ENCODE data around the gene GOSR1. TPM values are rescaled to one million over a fixed set of nuclear protein-coding genes. Genes with fewer than 3 reads are reported as not detected.
"Not testable (repeated sequence)": the region's sequence is repeated elsewhere in the genome, so short reads cannot be mapped to it uniquely, and the experiment has no call there.

GOSR1 gene
- total RNA-seq, 2 donors from 2014 or later, result 50.8 to 57.3 TPM

- DNase-seq, result no peak
- Mint-ChIP-seq H3K4me1 (no peaks in the 10 kb centered on the region), H3K27me3 (ENCODE audit: insufficient read depth) (no peaks in the 10 kb centered on the region), H3K9me3 (peaks cover 25% of the 10 kb centered on the region), H3K4me3 (no peak overlapping the region), H3K36me3 (ENCODE audit: low read depth) (peaks cover 82% of the 10 kb centered on the region), H3K27ac (no peak overlapping the region)
- peaks cover 38% of the 10 kb centered on the region for H3K9me3 ChIP-seq (ENCODE audit: control insufficient read depth, low read length)
- peaks cover 86% of the 10 kb centered on the region for H3K36me3 ChIP-seq (ENCODE audit: control insufficient read depth, insufficient read depth, low read length)
- H3K4me3 ChIP-seq (ENCODE audit: low read length), result no peak overlapping the region
- H3K9ac ChIP-seq (ENCODE audit: extremely low read depth, low read length, poor library complexity, severe bottlenecking), result no peak overlapping the region
- TF ChIP-seq, protein P1, sequence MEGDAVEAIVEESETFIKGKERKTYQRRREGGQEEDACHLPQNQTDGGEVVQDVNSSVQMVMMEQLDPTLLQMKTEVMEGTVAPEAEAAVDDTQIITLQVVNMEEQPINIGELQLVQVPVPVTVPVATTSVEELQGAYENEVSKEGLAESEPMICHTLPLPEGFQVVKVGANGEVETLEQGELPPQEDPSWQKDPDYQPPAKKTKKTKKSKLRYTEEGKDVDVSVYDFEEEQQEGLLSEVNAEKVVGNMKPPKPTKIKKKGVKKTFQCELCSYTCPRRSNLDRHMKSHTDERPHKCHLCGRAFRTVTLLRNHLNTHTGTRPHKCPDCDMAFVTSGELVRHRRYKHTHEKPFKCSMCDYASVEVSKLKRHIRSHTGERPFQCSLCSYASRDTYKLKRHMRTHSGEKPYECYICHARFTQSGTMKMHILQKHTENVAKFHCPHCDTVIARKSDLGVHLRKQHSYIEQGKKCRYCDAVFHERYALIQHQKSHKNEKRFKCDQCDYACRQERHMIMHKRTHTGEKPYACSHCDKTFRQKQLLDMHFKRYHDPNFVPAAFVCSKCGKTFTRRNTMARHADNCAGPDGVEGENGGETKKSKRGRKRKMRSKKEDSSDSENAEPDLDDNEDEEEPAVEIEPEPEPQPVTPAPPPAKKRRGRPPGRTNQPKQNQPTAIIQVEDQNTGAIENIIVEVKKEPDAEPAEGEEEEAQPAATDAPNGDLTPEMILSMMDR (conservative IDR thresholded peaks at IDR 0.05), result no peak
- H3K27ac ChIP-seq (ENCODE audit: low read depth, low read length), result no peak overlapping the region
- H3K27me3 ChIP-seq (ENCODE audit: control insufficient read depth, insufficient read depth, low read length, poor library complexity, severe bottlenecking), result no peaks in the 10 kb centered on the region
- H3K4me1 ChIP-seq (ENCODE audit: control insufficient read depth, insufficient read depth, low read length), result no peaks in the 10 kb centered on the region
- WGBS, 2 experiments (ENCODE audit: insufficient coverage in 1 of 2, insufficient read length in 1 of 2), result 94 to 96% methylated on average over 3 to 5 of the region's 6 CpGs
Observed at GRCh38 chr17:30458371-30458770, 18.8 kb upstream of the GOSR1 start.

GRCh38 chr17:30458797-30459413 lies 18.3 kb upstream of the GOSR1 start:
- not testable (repeated sequence) for H3K27ac ChIP-seq (ENCODE audit: low read depth, low read length); H3K27me3 ChIP-seq (ENCODE audit: control insufficient read depth, insufficient read depth, low read length, poor library complexity, severe bottlenecking); H3K4me1 Mint-ChIP-seq; DNase-seq; H3K27ac Mint-ChIP-seq; H3K4me3 ChIP-seq (ENCODE audit: low read length); H3K4me1 ChIP-seq (ENCODE audit: control insufficient read depth, insufficient read depth, low read length); H3K9ac ChIP-seq (ENCODE audit: extremely low read depth, low read length, poor library complexity, severe bottlenecking); H3K27me3 Mint-ChIP-seq (ENCODE audit: insufficient read depth); H3K4me3 Mint-ChIP-seq
- H3K9me3 Mint-ChIP-seq, result peaks cover 21% of the 10 kb centered on the region
- Histone ChIP-seq H3K9me3 (ENCODE audit: control insufficient read depth, low read length) (peaks cover 33% of the 10 kb centered on the region), H3K36me3 (ENCODE audit: control insufficient read depth, insufficient read depth, low read length) (peaks cover 86% of the 10 kb centered on the region)
- H3K36me3 Mint-ChIP-seq (ENCODE audit: low read depth), result peaks cover 81% of the 10 kb centered on the region
- 94 to 100% methylated on average over 2 to 4 of the region's 5 CpGs for WGBS, 2 experiments (ENCODE audit: insufficient coverage in 1 of 2, insufficient read length in 1 of 2)

DNA sequence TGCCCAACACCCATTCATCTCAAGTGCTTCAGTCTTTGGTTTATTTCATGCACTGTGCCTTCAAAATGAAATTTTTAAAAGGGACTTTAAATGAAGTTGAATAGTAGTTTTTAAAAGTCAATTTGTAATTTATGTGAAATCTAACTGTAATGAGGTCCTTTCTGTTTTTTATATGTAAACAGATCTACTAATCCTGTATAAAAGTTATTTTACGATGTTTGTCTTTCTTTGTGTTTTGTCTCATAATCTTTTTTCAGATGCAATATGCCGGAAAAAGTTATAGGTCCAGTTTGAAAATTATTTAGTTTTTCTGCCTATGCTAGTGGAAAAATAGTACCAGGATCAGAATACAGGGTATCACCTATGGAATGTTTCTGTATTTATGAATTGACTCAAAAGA lies 8.7 kb upstream of the GOSR1 start:
- Histone ChIP-seq H3K27ac (ENCODE audit: low read depth, low read length) (no peak overlapping the region), H3K27me3 (ENCODE audit: control insufficient read depth, insufficient read depth, low read length, poor library complexity, severe bottlenecking) (no peaks in the 10 kb centered on the region), H3K9ac (ENCODE audit: extremely low read depth, low read length, poor library complexity, severe bottlenecking) (no peak overlapping the region), H3K4me1 (ENCODE audit: control insufficient read depth, insufficient read depth, low read length) (no peaks in the 10 kb centered on the region), H3K4me3 (ENCODE audit: low read length) (no peak overlapping the region), H3K36me3 (ENCODE audit: control insufficient read depth, insufficient read depth, low read length) (peaks cover 31% of the 10 kb centered on the region), H3K9me3 (ENCODE audit: control insufficient read depth, low read length) (no peaks in the 10 kb centered on the region)
- Mint-ChIP-seq H3K27me3 (ENCODE audit: insufficient read depth) (no peaks in the 10 kb centered on the region), H3K27ac (no peak overlapping the region), H3K4me3 (no peak overlapping the region), H3K36me3 (ENCODE audit: low read depth) (peaks cover 10% of the 10 kb centered on the region), H3K9me3 (no peaks in the 10 kb centered on the region), H3K4me1 (no peaks in the 10 kb centered on the region)
- TF ChIP-seq, protein P1 (conservative IDR thresholded peaks at IDR 0.05), result no peak
- no peak for DNase-seq
- 81 to 97% methylated on average over 2 of the region's 2 CpGs for WGBS, 2 experiments (ENCODE audit: insufficient coverage in 1 of 2, insufficient read length in 1 of 2)

Data from endodermal cell (in vitro differentiated cells).